Neural crest cell (in vitro differentiated cells): ENCODE data around the gene FOXR1. TPM values are rescaled to one million over a fixed set of nuclear protein-coding genes. Genes with fewer than 3 reads are reported as not detected.
A peak's percentile ranks its signal among the peaks of the same experiment; 100 is the strongest.

Source experiments
- DNase-seq: peaks from one replicate; pipeline ENCODE4 v3.0.0; 2021; ENCODE audit warnings: low read depth, mixed read lengths, low spot score
- H3K27ac Mint-ChIP-seq: one replicate; pipeline ENCODE4 v1.8.0; 2021; ENCODE audit warnings: mild to moderate bottlenecking, mixed read lengths; ENCODE audit not compliant: unreplicated experiment
- H3K27me3 Mint-ChIP-seq: 2 replicates; pipeline ENCODE4 v1.8.0; 2021; ENCODE audit warnings: low read depth, mild to moderate bottlenecking, mixed read lengths
- H3K36me3 Mint-ChIP-seq: 2 replicates; pipeline ENCODE4 v1.8.0; 2021; ENCODE audit warnings: low read depth, mild to moderate bottlenecking, mixed read lengths
- H3K4me1 Mint-ChIP-seq: 2 replicates; pipeline ENCODE4 v1.8.0; 2021; ENCODE audit warnings: mixed read lengths
- H3K4me3 Mint-ChIP-seq: one replicate; pipeline ENCODE4 v1.8.0; 2021; ENCODE audit warnings: mild to moderate bottlenecking, mixed read lengths
- H3K9me3 Mint-ChIP-seq: 2 replicates; pipeline ENCODE4 v1.8.0; 2021; ENCODE audit warnings: mixed read lengths
- total RNA-seq: library from RNA; stranded (reverse); gene quantifications from 2 replicates; pipeline ENCODE4 v1.2.1, GENCODE V29; 2021
- TF ChIP-seq, protein P1 (sequence below): fragments of 200-600 bp; sonication (generic); conservative IDR thresholded peaks from 2 replicates; pipeline ENCODE4 v1.5.0; 2021; ENCODE audit warnings: antibody characterized with exemption, mild to moderate bottlenecking

Gene FOXR1
- total RNA-seq, 1 donor from 2014 or later, result not detected

DNA sequence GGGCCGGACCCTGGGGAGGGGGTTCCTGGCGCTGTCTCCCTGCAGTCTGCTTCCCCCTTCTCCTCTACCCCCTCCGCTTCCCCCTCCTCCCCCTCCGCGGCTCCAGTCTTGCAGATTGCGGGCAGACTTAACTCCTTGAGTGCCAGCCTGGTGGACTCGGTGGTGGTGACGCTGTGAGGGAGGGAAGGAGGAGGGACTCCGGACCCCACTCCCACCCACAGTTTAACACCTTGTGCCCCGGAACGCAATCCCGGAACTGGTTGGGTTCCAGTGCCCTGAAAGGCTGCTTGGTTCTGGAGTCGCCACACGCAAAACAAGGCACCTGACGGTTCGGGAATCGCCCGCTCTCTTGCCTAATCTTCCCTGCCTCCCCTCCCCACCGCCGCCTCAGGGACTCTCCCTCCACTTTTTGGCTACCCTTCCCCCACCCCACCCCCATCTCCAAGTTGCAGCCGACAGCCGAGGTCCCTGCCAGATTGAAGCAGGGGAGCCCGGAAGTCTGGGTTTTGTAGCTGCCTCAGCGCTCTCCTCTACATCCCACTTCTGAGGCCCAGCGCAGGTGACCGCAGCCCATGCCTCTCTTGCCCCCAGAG, 42.0 kb upstream of the FOXR1 start:
- H3K4me3 Mint-ChIP-seq, result peak overlapping the region; percentile 99
- H3K27me3 Mint-ChIP-seq, result peaks cover 13% of the 10 kb centered on the region
- H3K36me3 Mint-ChIP-seq, result no peaks in the 10 kb centered on the region
- TF ChIP-seq, protein P1, sequence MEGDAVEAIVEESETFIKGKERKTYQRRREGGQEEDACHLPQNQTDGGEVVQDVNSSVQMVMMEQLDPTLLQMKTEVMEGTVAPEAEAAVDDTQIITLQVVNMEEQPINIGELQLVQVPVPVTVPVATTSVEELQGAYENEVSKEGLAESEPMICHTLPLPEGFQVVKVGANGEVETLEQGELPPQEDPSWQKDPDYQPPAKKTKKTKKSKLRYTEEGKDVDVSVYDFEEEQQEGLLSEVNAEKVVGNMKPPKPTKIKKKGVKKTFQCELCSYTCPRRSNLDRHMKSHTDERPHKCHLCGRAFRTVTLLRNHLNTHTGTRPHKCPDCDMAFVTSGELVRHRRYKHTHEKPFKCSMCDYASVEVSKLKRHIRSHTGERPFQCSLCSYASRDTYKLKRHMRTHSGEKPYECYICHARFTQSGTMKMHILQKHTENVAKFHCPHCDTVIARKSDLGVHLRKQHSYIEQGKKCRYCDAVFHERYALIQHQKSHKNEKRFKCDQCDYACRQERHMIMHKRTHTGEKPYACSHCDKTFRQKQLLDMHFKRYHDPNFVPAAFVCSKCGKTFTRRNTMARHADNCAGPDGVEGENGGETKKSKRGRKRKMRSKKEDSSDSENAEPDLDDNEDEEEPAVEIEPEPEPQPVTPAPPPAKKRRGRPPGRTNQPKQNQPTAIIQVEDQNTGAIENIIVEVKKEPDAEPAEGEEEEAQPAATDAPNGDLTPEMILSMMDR, result no peak
- DNase-seq, result peak; percentile 78
- peaks cover 49% of the 10 kb centered on the region for H3K4me1 Mint-ChIP-seq
- H3K27ac Mint-ChIP-seq, result no peak overlapping the region
- no peaks in the 10 kb centered on the region for H3K9me3 Mint-ChIP-seq

DNA sequence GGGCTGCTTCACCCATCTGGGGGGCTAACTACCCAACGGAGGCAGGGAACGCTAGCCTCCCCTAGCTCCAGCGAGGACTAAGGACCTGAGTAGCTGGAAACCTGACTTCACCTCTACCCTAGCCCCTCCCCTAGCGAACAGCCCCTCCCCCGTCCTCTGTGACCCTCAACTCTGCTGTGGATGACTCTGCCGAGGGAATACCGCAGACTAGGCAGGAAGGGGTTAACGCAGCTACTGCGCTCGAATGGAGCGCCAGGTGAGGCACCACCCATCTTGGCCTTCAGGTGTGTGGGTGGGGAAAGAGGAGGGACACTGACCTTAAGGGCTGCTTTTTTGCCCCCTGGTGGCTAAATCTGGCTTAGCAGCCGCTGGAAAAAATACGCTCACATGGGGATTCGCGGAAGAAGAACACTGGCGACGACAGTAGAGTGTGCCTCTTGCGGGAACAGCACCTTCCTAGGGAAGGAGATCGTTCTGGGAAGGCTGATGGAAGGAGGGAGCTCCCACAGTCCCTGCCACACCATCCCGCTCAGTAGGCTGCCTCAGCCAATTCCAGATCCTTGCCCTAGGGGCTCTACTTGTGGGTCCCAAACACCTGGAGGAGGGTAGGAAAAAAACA, 41.4 kb upstream of the FOXR1 start:
- TF ChIP-seq, protein P1, result peak; percentile 94
- no peak overlapping the region for H3K27ac Mint-ChIP-seq
- peak; percentile 82 for DNase-seq

DNA sequence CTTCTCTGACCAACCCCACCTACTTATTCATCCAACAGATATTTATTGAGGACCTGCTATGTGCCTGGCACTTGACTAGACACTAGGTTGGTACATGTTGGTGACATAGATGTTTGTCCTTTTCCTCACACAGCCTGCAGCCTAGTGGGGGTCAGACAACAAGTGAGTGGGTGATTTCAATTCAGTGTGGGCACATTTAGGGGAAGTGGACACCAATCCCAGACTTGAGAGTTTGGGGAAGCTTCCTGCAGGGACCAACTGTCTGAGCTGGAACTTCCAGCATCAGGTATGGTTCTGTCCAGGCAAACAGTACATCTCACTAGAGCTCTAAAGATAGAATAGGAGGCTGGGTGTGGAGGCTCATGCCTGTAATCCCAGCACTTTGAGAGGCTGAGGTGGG, 40.0 kb upstream of the FOXR1 start:
- Mint-ChIP-seq H3K27me3 (peaks cover 13% of the 10 kb centered on the region), H3K27ac (no peak overlapping the region), H3K4me3 (peak overlapping the region; percentile 99), H3K36me3 (no peaks in the 10 kb centered on the region), H3K9me3 (no peaks in the 10 kb centered on the region), H3K4me1 (peaks cover 41% of the 10 kb centered on the region)
- TF ChIP-seq, protein P1, result no peak
- DNase-seq, result no peak

More for the DNA sequence above, 41.4 kb upstream of the FOXR1 start:
- peaks cover 13% of the 10 kb centered on the region for H3K27me3 Mint-ChIP-seq
- peaks cover 48% of the 10 kb centered on the region for H3K4me1 Mint-ChIP-seq
- no peaks in the 10 kb centered on the region for H3K9me3 Mint-ChIP-seq
- peak overlapping the region; percentile 99 for H3K4me3 Mint-ChIP-seq
- H3K36me3 Mint-ChIP-seq, result no peaks in the 10 kb centered on the region

DNA sequence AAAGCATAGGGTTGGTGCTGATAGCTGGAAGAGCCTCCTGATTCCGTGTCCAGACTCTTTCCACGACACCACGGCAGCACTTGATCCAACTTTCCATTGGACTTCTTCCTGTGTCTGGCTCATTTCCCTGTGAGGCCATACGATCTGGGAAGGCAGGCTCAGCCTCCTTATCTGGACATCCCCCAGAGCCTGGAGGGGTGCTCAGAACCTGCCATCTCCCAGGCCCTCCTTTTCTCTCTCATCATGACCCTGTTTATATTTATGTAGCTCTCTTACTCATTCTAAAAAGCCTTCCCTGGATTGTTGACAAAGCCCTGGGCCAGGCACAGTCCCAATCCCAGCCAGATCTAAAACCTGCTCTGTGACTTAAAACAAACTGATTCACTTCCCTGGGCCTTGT, 38.1 kb upstream of the FOXR1 start:
- H3K36me3 Mint-ChIP-seq, result no peaks in the 10 kb centered on the region
- no peak for DNase-seq
- H3K27ac Mint-ChIP-seq, result no peak overlapping the region
- peaks cover 26% of the 10 kb centered on the region for H3K4me1 Mint-ChIP-seq
- TF ChIP-seq, protein P1, result no peak
- H3K9me3 Mint-ChIP-seq, result no peaks in the 10 kb centered on the region
- peaks cover 13% of the 10 kb centered on the region for H3K27me3 Mint-ChIP-seq
- no peak overlapping the region for H3K4me3 Mint-ChIP-seq

DNA sequence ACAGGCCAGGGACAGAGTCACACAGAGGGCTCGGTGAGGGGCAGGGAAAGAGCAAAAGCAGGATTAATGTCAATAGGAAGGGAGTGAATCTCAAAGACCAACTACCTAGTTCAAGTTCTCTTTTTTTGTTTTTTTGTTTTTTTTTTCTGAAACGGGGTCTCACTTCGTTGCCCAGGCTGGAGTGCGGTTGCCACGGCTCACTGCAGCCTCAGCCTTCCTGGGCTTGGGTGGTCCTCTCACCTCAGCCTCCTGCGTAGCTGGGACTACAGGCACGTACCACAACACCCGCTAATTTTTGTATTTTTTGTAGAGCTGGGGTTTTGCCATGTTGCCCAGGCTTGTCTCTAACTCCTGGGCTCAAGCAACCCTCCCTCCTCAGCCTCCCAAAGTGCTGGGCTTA, 36.2 kb upstream of the FOXR1 start:
- H3K27me3 Mint-ChIP-seq, result peaks cover 11% of the 10 kb centered on the region
- TF ChIP-seq, protein P1, result no peak
- no peak overlapping the region for H3K4me3 Mint-ChIP-seq
- no peaks in the 10 kb centered on the region for H3K36me3 Mint-ChIP-seq
- no peak for DNase-seq
- H3K4me1 Mint-ChIP-seq, result peaks cover 30% of the 10 kb centered on the region
- no peaks in the 10 kb centered on the region for H3K9me3 Mint-ChIP-seq
- no peak overlapping the region for H3K27ac Mint-ChIP-seq
